ENCODE results near the gene AR. TPM values are rescaled to one million over a fixed set of nuclear protein-coding genes. Genes with fewer than 3 reads are reported as not detected.

The AR gene
- total and polyA plus RNA-seq, 9 of the 15 experiments (the other 6 are each of a cell fraction or from before 2014, with no cell fraction given) = 0.01 to 0.04 (median 0.01) TPM; not detected in 6

- ATAC-seq (no peak), FAIRE-seq (no peak), DNase-seq (ENCODE audit: extremely low read depth in 1 of 4, low spot score in 3 of 4) (no peak)
- Histone ChIP-seq H3K4me3 (no peak overlapping the region), H3K36me3 (ENCODE audit: control insufficient read depth, insufficient read depth, low read length) (no peaks in the 10 kb centered on the region), H3K27me3 (ENCODE audit: control insufficient read depth in 2 of 2, insufficient read depth in 2 of 2, low read length in 2 of 2) (no peaks in the 10 kb centered on the region), H3K27ac (ENCODE audit: extremely low read depth, low read depth, low read length) (no peak overlapping the region), H3K9ac (ENCODE audit: insufficient read depth in 1 of 2, low read depth in 2 of 2, low read length in 2 of 2) (no peak overlapping the region), H3K79me2 (ENCODE audit: control insufficient read depth, insufficient read depth, low read length) (no peaks in the 10 kb centered on the region), H3K4me1 (replicated peaks in 1 of 2; ENCODE audit: control insufficient read depth in 2 of 2, insufficient read depth in 2 of 2, low read length in 2 of 2) (no peaks in the 10 kb centered on the region), H3K4me2 (ENCODE audit: insufficient read depth, low read length) (no peak overlapping the region), H3K9me1 (ENCODE audit: control insufficient read depth, insufficient read depth, low read length) (no peaks in the 10 kb centered on the region), H4K20me1 (replicated peaks; ENCODE audit: control insufficient read depth, insufficient read depth, low read length) (no peaks in the 10 kb centered on the region), H2AFZ (ENCODE audit: low read depth, low read length) (no peak overlapping the region), H3K9me3 (replicated peaks; ENCODE audit: control insufficient read depth, insufficient read depth, low read depth, low read length) (no peaks in the 10 kb centered on the region)
- in situ Hi-C loops (cut with MboI) = no loop called here
- ChIA-PET POLR2A (no interaction called here), CTCF (ENCODE audit: low intra/inter-chr PET ratio) (no interaction called here)
- TF ChIP-seq LCOR (CRISPR knock-in tag; IDR thresholded peaks at IDR 0.05) (no peak), ZSCAN32 (CRISPR knock-in tag; IDR thresholded peaks at IDR 0.05) (no peak), MEF2A (IDR thresholded peaks at IDR 0.05; ENCODE audit: control insufficient read depth, low read depth, low read length) (no peak), HNRNPUL1 (IDR thresholded peaks at IDR 0.05; ENCODE audit: low read length) (no peak), RAD21 (CRISPR knock-in tag; conservative IDR thresholded peaks at IDR 0.05 in 1 of 2, IDR thresholded peaks at IDR 0.05 in 1 of 2) (no peak), ZNF347 (CRISPR knock-in tag; IDR thresholded peaks at IDR 0.05; ENCODE audit: low read depth) (no peak), SAP30 (IDR thresholded peaks at IDR 0.05; ENCODE audit: borderline replicate concordance, insufficient read depth, low read depth, low read length, poor library complexity, severe bottlenecking) (no peak), PCBP1 (IDR thresholded peaks at IDR 0.05; ENCODE audit: low read depth, low read length, poor library complexity, severe bottlenecking) (no peak), SAFB2 (IDR thresholded peaks at IDR 0.05; ENCODE audit: borderline replicate concordance, low read depth, low read length, severe bottlenecking) (no peak)
- TF ChIP-seq, protein P1, sequence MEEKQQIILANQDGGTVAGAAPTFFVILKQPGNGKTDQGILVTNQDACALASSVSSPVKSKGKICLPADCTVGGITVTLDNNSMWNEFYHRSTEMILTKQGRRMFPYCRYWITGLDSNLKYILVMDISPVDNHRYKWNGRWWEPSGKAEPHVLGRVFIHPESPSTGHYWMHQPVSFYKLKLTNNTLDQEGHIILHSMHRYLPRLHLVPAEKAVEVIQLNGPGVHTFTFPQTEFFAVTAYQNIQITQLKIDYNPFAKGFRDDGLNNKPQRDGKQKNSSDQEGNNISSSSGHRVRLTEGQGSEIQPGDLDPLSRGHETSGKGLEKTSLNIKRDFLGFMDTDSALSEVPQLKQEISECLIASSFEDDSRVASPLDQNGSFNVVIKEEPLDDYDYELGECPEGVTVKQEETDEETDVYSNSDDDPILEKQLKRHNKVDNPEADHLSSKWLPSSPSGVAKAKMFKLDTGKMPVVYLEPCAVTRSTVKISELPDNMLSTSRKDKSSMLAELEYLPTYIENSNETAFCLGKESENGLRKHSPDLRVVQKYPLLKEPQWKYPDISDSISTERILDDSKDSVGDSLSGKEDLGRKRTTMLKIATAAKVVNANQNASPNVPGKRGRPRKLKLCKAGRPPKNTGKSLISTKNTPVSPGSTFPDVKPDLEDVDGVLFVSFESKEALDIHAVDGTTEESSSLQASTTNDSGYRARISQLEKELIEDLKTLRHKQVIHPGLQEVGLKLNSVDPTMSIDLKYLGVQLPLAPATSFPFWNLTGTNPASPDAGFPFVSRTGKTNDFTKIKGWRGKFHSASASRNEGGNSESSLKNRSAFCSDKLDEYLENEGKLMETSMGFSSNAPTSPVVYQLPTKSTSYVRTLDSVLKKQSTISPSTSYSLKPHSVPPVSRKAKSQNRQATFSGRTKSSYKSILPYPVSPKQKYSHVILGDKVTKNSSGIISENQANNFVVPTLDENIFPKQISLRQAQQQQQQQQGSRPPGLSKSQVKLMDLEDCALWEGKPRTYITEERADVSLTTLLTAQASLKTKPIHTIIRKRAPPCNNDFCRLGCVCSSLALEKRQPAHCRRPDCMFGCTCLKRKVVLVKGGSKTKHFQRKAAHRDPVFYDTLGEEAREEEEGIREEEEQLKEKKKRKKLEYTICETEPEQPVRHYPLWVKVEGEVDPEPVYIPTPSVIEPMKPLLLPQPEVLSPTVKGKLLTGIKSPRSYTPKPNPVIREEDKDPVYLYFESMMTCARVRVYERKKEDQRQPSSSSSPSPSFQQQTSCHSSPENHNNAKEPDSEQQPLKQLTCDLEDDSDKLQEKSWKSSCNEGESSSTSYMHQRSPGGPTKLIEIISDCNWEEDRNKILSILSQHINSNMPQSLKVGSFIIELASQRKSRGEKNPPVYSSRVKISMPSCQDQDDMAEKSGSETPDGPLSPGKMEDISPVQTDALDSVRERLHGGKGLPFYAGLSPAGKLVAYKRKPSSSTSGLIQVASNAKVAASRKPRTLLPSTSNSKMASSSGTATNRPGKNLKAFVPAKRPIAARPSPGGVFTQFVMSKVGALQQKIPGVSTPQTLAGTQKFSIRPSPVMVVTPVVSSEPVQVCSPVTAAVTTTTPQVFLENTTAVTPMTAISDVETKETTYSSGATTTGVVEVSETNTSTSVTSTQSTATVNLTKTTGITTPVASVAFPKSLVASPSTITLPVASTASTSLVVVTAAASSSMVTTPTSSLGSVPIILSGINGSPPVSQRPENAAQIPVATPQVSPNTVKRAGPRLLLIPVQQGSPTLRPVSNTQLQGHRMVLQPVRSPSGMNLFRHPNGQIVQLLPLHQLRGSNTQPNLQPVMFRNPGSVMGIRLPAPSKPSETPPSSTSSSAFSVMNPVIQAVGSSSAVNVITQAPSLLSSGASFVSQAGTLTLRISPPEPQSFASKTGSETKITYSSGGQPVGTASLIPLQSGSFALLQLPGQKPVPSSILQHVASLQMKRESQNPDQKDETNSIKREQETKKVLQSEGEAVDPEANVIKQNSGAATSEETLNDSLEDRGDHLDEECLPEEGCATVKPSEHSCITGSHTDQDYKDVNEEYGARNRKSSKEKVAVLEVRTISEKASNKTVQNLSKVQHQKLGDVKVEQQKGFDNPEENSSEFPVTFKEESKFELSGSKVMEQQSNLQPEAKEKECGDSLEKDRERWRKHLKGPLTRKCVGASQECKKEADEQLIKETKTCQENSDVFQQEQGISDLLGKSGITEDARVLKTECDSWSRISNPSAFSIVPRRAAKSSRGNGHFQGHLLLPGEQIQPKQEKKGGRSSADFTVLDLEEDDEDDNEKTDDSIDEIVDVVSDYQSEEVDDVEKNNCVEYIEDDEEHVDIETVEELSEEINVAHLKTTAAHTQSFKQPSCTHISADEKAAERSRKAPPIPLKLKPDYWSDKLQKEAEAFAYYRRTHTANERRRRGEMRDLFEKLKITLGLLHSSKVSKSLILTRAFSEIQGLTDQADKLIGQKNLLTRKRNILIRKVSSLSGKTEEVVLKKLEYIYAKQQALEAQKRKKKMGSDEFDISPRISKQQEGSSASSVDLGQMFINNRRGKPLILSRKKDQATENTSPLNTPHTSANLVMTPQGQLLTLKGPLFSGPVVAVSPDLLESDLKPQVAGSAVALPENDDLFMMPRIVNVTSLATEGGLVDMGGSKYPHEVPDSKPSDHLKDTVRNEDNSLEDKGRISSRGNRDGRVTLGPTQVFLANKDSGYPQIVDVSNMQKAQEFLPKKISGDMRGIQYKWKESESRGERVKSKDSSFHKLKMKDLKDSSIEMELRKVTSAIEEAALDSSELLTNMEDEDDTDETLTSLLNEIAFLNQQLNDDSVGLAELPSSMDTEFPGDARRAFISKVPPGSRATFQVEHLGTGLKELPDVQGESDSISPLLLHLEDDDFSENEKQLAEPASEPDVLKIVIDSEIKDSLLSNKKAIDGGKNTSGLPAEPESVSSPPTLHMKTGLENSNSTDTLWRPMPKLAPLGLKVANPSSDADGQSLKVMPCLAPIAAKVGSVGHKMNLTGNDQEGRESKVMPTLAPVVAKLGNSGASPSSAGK (IDR thresholded peaks at IDR 0.05) = no peak
- intact Hi-C loops (cut with micrococcal nuclease) = no loop called here
- WGBS (ENCODE audit: insufficient coverage, low coverage, missing lambda C conversion rate) = 0% methylated on average over 2 of the region's 2 CpGs
- BruUV-seq (replicated peaks) = no TSS peak
Measured at GRCh38 chrX:67574696-67575095, 30.9 kb downstream of the AR start.

Measured in K562 (cell line).